HL-60 (cell line): ENCODE data around the gene STRN3.

Experiments used
- DNase-seq, 2 experiments: peaks; one replicate each; pipeline ENCODE4 v3.0.0-alpha.2; 2010 to 2020; ENCODE audit warnings: low read depth in 1 of 2, low spot score in 1 of 2
- H3K27ac ChIP-seq: fragments of 250-450 bp; sonication (Bioruptor Pico); replicated peaks from 2 replicates; pipeline ENCODE4 v1.5.1; 2020; ENCODE audit warnings: mild to moderate bottlenecking, moderate library complexity
- H3K27me3 ChIP-seq: fragments of 250-450 bp; sonication (Bioruptor Pico); 2 replicates; pipeline ENCODE4 v1.5.1; 2021; ENCODE audit warnings: mild to moderate bottlenecking, moderate library complexity; ENCODE audit not compliant: insufficient read depth, poor library complexity, severe bottlenecking
- H3K4me3 ChIP-seq: replicated peaks from 2 replicates; pipeline ENCODE4 v1.5.1; 2011; ENCODE audit warnings: mild to moderate bottlenecking, control low read depth, low read length; ENCODE audit not compliant: insufficient read depth
- GABPA ChIP-seq: IDR thresholded peaks from 2 replicates; pipeline ENCODE4 v1.6.1; 2012; ENCODE audit warnings: low read depth
- POLR2AphosphoS5 ChIP-seq: IDR thresholded peaks from 2 replicates; pipeline ENCODE4 v1.6.1; 2012; ENCODE audit warnings: low read depth
- SPI1 ChIP-seq: IDR thresholded peaks from 2 replicates; pipeline ENCODE4 v1.6.1; 2012; ENCODE audit warnings: low read depth, mild to moderate bottlenecking, borderline replicate concordance
- TF ChIP-seq, protein P1 (sequence below): IDR thresholded peaks from one replicate; pipeline ENCODE4 v1.5.1; 2011; ENCODE audit warnings: low read length, control low read depth, inconsistent platforms; ENCODE audit not compliant: insufficient read depth
- TF ChIP-seq, protein P2 (sequence below): IDR thresholded peaks from 2 replicates; pipeline ENCODE4 v1.6.1; 2012; ENCODE audit warnings: low read depth; ENCODE audit not compliant: insufficient replicate concordance

The STRN3 gene

DNA sequence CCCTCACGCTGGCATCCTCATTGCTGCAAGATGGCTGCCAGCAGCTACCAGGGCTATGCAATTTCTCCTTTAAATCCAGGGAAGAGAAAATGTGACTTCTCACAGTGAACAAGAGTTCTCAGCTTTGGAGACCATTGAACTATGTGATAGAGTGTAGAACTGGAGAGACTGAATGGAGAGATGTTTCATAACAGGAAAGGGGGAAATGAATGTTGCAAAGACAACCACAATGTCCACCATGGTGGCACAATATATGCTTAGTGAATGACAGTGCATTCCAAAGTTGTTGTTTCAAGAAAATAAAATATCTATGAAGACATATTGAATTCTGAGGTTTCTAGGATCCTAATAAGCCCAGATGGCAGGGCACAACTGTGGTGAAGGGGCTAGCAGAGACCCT lies 165.0 kb downstream of the STRN3 start:
- H3K27me3 ChIP-seq, result no peaks in the 10 kb centered on the region
- peak in 1 of 2 experiments; percentile 56 for DNase-seq
- H3K27ac ChIP-seq, result peak overlapping the region; percentile 40
- no peak overlapping the region for H3K4me3 ChIP-seq
- peak; percentile 39; the same call in 1 of the 2 replicates for TF ChIP-seq POLR2AphosphoS5
- TF ChIP-seq, protein P1, sequence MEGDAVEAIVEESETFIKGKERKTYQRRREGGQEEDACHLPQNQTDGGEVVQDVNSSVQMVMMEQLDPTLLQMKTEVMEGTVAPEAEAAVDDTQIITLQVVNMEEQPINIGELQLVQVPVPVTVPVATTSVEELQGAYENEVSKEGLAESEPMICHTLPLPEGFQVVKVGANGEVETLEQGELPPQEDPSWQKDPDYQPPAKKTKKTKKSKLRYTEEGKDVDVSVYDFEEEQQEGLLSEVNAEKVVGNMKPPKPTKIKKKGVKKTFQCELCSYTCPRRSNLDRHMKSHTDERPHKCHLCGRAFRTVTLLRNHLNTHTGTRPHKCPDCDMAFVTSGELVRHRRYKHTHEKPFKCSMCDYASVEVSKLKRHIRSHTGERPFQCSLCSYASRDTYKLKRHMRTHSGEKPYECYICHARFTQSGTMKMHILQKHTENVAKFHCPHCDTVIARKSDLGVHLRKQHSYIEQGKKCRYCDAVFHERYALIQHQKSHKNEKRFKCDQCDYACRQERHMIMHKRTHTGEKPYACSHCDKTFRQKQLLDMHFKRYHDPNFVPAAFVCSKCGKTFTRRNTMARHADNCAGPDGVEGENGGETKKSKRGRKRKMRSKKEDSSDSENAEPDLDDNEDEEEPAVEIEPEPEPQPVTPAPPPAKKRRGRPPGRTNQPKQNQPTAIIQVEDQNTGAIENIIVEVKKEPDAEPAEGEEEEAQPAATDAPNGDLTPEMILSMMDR, result no peak

GRCh38 chr14:30855345-30856037 lies 170.7 kb downstream of the STRN3 start:
- Histone ChIP-seq H3K27ac (no peak overlapping the region), H3K27me3 (no peaks in the 10 kb centered on the region), H3K4me3 (no peak overlapping the region)
- no peak for TF ChIP-seq POLR2AphosphoS5
- TF ChIP-seq, protein P1, result no peak
- TF ChIP-seq, protein P2, sequence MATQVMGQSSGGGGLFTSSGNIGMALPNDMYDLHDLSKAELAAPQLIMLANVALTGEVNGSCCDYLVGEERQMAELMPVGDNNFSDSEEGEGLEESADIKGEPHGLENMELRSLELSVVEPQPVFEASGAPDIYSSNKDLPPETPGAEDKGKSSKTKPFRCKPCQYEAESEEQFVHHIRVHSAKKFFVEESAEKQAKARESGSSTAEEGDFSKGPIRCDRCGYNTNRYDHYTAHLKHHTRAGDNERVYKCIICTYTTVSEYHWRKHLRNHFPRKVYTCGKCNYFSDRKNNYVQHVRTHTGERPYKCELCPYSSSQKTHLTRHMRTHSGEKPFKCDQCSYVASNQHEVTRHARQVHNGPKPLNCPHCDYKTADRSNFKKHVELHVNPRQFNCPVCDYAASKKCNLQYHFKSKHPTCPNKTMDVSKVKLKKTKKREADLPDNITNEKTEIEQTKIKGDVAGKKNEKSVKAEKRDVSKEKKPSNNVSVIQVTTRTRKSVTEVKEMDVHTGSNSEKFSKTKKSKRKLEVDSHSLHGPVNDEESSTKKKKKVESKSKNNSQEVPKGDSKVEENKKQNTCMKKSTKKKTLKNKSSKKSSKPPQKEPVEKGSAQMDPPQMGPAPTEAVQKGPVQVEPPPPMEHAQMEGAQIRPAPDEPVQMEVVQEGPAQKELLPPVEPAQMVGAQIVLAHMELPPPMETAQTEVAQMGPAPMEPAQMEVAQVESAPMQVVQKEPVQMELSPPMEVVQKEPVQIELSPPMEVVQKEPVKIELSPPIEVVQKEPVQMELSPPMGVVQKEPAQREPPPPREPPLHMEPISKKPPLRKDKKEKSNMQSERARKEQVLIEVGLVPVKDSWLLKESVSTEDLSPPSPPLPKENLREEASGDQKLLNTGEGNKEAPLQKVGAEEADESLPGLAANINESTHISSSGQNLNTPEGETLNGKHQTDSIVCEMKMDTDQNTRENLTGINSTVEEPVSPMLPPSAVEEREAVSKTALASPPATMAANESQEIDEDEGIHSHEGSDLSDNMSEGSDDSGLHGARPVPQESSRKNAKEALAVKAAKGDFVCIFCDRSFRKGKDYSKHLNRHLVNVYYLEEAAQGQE, result no peak
- TF ChIP-seq GABPA, result no peak
- no peak for TF ChIP-seq SPI1
- DNase-seq, result no peak

- no peak for TF ChIP-seq SPI1
- TF ChIP-seq, protein P2, result no peak
- TF ChIP-seq POLR2AphosphoS5, result no peak
- Histone ChIP-seq H3K27ac (no peak overlapping the region), H3K4me3 (no peak overlapping the region), H3K27me3 (no peaks in the 10 kb centered on the region)
- no peak for DNase-seq
Measured at GRCh38 chr14:30854492-30854891, 171.7 kb downstream of the STRN3 start.

GRCh38 chr14:30853946-30854345 lies 172.2 kb downstream of the STRN3 start:
- Histone ChIP-seq H3K27ac (no peak overlapping the region), H3K27me3 (no peaks in the 10 kb centered on the region), H3K4me3 (no peak overlapping the region)
- no peak for DNase-seq
- no peak for TF ChIP-seq SPI1
- TF ChIP-seq, protein P2, result no peak
- no peak for TF ChIP-seq GABPA
